ENCODE results near the gene ARHGAP35.
A peak's percentile ranks its signal among the peaks of the same experiment; 100 is the strongest.
"Not testable (repeated sequence)": the region's sequence is repeated elsewhere in the genome, so short reads cannot be mapped to it uniquely, and the experiment has no call there.

ARHGAP35 gene

DNA sequence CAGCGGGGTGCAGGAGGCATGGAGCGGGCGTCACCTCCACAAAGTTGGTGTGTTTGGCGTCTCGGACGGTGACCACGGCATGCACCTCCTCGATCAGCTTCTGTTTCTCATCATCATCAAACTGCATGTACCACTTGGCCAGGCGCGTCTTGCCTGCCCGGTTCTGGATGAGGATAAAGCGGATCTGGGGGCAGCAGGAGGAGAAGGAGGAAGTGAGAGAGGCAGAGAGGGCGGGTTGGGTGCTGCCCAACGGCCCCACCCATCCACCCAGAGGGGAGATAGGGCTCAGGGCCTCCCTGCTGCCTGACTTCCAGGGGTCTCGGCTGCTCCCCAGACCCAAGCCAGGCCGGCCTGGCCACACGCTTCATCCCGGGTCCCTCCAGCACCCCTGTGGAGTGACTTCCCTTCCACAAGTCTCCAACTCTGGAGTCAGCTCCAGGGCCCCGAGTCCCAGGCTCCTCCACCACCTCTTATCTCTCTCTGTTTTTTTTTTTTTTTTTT lies 14.8 kb upstream of the ARHGAP35 start:
- DNase-seq: peak; percentile 87

- no peak for DNase-seq
These were observed 13.3 kb upstream of the ARHGAP35 start for GRCh38 chr19:46847528-46847927.

DNA sequence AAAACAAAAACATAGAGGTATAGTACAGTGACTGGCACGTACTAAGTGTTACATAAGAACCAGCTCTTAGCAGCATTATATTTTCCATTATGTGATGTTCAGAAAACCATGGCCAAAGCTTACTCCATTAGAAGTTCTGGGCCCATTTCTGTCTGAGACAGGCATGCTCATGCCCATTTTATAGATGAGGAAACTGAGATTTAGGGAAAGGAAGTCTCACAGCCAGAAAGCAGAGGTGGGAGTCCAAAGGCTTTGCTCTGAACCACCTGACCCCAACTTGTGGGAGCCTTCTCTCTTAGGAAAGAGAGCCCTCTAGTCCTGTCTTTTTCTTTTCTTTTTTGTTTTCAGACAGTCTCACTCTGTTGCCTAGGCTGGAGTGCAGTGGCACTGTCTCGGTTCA lies 12.4 kb upstream of the ARHGAP35 start:
- no peak for DNase-seq

GRCh38 chr19:46849610-46850009 lies 11.2 kb upstream of the ARHGAP35 start:
- no peak for DNase-seq

GRCh38 chr19:46850228-46851203 lies 10.3 kb upstream of the ARHGAP35 start, which contains the start of gene AP2S1:
AP2S1 (minus strand) TSS chr19:46850846; CDS start chr19:46850766, 80 bp downstream.
- peak; percentile 99 for DNase-seq

DNA sequence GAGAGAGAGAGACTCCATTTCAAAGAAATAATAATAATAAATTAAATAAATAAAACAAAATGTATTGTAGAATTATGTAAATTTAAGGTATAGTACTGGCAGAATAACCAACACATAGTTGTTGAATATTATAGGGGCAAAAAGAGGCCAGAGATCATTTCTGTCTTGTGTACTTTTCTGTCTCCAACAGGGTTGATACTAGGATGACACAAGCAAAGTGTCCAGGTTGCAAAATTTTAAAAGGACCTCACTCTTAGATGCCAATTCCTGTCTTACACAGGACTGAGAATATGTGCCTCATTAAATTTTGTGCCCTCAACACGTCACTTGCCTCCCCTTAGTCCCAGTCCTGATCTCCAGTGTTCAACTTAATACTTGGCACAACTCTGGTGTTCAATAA lies 8.0 kb upstream of the ARHGAP35 start:
- no peak for DNase-seq

DNA sequence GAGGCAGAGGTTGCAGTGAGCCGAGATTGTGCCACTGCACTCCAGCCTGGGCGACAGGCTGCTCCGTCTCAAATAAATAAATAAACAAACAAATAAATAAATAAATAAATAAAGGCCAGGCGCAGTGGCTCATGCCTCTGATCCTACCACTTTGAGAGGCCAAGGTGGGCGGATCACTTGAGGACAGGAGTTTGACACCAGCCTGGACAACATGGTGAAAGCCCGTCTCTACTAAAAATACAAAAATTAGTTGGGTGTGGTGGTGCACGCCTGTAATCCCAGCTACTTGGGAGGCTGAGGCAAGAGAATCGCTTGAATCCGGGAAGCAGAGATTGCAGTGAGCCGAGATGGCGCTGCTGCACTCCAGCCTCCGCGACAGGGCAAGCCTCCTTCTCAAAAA lies 6.1 kb upstream of the ARHGAP35 start:
- not testable (repeated sequence) for DNase-seq

DNA sequence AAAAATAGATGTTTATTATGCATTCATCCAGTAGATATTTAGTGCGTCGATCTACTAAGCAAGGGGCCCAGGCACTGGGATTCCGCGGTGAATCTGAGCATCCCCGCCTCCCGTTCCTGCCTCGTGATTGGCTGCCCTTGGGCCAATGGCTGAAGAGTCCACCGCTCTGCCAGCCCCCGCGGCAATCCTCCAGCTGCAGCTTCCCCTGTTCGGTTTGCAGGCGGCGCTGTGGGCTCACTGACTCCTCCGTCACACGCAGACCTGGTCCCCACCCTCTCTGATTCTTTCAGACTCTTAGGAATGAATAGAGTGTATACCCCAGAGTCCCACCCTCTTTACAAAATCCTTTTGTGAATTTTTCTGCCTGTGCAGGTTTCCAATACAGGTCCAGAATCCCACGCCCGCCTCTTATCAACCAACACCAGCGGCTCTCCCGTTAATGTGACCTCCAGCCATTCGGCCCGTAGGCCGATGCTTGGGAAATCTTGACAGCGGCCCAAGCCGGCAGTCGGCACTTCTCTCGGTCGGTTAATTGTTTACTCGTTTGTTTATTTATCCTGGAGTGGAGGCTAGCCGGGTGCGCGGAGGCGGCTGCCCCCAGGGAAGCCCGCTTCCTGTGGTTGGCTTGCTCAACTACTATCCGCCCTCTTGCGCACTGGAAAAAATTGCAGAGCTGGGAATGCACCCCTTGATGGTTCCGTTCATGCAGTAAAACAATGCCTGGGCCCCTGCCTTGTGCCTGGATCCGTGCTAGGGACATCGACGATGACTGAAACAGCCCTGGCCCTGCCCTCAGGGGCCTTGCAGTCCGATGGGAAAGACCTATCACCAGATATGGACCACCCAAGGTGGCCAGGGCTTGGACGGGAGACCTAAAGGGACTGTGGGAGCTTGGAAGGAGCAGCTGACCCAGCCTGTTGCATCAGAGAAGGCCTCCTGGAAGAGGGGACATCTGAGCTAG lies 4.5 kb upstream of the ARHGAP35 start:
- DNase-seq: peak; percentile 95

DNA sequence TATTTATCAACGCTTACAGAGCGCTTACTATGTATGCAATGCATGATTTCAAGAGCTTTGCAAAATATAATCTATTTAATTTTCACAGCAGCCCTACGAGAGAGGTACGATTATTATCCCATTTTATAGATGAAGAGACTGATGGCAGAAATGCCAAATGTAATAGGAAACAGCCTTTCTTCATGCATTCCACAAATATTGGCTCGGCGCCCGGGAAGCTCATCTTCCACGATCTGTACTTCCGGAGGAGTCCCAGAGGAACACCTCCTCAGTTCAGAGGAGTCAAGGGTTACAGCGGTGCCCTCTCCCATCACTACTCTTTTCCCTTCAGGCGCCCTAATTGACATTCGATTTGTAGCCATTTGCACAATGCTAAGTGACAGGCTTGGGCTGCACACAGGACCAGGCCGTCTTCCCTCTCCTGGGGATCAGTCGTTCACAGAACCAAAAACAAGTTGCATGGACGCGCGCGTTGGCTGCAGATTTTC lies 1.1 kb upstream of the ARHGAP35 start:
- DNase-seq: no peak

DNA sequence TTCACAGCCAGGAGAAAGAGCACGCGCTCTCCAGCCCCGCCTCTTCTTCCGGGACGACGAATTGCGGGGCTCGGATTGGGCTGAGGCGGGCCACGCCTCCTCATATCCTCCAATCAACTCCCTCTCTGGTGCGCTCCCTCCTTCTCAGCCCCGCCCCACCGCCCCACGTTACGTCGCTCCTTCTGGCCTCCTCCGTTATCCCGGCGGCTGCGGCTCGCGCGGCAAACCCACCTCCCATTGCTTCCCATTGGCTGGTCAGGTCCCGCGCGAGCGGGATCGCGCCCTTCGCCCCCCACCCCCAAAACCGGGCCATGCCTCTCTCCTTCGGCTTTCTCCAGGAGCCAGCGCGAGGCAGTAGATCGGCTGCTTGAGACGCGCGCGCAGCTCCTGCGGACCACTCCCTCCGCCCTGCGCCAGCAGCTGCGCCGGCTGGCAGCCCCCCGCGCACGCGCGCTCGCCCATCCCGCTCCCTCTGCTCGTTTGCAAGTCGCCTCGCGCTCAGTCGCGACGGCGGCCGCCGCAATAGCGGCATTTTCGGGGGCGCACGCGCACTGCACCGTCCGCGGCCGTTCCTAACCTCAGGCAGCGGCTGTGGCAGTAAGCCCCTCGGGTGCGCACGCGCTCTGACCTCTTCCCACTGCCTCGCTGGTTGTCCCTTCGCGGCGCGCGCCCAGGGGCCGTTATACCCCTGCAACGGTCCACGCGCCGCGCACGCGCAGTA lies 512 bp upstream of the ARHGAP35 start:
- peak; percentile 99 for DNase-seq

DNA sequence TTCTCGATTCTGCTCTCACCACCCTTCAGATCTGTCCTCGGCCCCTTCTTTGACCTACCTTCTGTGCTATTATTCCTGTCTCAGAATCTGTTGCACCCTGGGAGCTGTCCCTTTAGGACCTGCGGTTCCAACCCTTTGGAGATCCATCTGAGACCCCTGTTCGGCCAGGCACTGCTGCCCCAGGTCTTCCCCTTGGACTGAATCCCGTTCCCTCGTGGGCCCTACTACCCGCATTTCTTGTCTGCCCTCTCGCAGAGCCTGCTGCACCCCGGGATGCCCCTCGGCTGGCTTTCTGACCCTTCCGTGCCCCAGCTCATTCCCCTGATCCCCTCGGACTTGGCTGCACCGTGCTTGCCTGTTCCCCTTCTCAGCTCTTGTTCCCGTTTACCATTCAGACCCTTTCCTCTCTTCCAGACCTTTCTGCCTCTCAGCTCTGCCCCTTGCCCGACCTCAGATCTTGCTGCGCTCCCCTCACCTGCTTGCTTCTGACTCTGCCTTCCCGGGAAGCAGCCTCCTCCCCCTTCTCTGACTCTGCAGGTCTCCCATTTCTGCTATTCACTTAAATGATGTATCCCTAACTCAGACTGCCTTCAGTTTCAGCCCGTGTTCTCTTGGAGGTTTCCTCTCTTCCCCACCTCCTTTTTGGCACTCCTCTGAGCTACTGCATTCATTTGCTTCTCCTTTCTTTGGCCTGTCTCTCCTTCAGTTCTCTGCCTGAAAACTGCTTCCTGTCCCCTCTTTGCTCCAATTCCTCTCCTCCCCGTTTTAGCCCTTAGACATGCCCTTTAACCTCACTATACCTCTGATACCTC lies 1.1 kb downstream of the ARHGAP35 start:
- DNase-seq: peak; percentile 64

DNA sequence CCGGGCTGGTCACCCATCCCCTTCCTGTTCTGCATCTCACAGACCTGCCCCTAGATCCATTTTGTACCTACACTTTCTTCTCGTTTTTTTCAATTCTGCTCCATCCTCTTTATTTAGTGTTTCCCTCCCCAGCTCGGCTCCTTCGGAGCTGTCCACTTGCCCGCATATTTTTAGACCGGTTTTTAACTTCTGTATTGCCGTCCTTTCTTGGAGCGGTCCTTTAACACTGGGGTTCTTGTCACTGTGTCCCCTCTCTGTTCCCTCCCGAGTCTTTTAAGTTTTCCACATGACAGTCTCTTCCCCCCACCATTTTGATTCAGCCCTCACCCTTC lies 1.7 kb downstream of the ARHGAP35 start:
- no peak for DNase-seq

GRCh38 chr19:46862974-46863632 lies 2.3 kb downstream of the ARHGAP35 start:
- peak; percentile 86 for DNase-seq

DNA sequence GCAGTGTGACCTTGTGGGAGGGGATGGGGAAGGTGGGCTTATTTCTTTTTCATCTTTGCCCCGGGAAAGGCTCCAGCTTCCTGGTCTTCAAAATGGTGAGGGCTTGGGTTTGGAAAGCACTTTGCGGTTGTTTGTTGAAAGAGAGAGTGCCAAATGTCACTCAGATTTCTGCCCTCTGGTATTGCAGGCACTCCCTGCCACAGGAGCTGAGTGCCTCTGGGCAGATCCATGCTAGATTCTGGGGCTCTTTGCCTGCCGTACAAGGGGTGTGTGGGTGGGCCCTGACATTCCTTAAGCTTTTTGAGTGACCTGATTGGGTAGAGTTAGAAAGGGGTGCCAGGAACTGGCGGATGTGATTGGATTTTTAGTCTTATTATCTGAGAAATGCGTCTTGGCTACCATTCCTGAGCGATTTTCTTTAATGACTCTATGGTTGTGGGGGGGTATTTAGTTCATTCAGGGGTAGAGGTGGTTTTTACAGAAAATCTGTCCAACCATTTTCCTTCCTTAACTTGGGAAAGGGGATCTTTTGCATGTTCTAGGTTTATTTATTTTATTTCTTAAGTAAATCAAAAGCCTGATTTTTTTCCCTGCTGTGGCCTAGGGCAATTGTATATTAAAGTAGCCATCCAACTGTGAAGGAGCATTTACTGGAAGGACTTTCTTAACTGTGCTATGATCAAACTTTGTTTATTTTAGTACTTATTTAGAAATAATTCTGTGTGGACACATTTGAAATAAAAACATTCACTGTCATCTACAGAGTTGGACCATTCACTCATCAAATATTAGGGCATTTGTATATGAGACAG lies 3.2 kb downstream of the ARHGAP35 start:
- no peak for DNase-seq

- DNase-seq: peak; percentile 24
These were observed 5.8 kb downstream of the ARHGAP35 start for GRCh38 chr19:46866407-46867136.

DNA sequence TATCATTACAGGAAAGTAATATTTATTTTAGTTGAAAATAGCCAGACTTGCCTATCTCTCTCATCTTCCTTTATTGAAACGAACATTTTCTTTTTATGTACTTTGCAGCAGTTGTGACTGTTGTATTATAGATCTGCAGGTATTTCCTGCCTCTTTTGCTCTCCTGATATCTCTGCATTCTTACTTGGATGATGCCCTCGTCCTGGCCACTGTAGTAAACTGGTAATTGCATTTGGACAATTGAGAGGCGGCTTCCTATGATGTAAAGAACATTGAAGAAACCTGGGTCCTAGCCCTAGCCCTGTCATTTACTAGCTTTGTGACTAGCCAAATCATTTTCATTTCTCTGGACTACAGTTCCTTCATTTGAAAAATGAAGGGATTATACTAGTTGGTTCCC lies 6.4 kb downstream of the ARHGAP35 start:
- DNase-seq: no peak

- DNase-seq: no peak
These were observed 7.4 kb downstream of the ARHGAP35 start for GRCh38 chr19:46868025-46868802.

DNA sequence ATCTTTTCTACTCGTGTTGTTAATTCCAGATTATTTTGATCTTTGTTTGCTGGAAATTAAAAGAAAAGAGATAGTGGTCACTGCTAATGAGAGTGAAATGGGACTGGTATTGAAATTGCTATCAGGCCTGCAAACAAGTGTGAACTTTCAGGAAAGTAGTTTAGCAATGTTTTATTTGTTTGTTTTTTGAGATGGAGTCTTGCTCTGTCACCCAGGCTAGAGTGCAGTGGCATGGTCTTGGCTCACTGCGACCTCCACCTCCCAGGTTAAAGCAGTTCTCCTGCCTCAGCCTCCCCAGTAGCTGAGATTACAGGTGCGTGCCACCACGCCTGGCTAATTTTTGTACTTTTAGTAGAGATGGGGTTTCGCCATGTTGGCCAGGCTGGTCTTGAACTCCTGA lies 10.4 kb downstream of the ARHGAP35 start:
- DNase-seq: not testable (repeated sequence)

GRCh38 chr19:46872967-46873366 lies 12.2 kb downstream of the ARHGAP35 start:
- no peak for DNase-seq
